HG03575 (cell line): ENCODE results near the gene RARRES2.
"Not testable (repeated sequence)": the region's sequence is repeated elsewhere in the genome, so short reads cannot be mapped to it uniquely, and the experiment has no call there.

Source experiments
- ATAC-seq: cut with Tn5 transposase; IDR thresholded peaks from one replicate; pipeline ENCODE4 v1.9.1; 2021; ENCODE audit not compliant: unreplicated experiment, insufficient number of reproducible peaks, low FRiP score; ENCODE audit errors: extremely low read depth

The RARRES2 gene

GRCh38 chr7:150325901-150326300 is 15.5 kb downstream of the RARRES2 start:
- ATAC-seq = no peak

DNA sequence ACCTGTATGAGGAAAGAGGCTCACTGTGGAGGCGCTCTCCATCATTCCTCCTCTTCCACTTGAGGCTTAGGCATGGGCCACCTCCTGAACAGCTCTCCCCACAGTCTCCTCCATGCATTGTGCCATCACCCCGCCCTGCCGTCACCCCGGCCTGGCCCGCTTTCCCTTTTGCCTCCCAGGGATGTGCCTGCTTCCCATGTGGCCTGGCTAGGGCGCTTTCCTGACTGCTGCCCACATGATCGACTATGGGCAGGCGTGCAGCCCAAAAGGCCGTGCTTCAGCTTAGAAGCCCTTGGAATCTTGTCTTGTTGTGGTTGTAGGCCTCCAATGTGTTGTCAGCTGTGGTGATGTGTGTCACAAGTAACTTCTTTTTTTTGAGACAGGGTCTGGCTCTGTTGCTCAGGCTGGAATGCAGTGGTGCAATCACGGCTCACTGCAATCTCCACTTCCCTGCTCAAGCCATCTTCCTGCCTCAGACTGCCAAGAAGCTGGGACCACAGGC is 16.3 kb downstream of the RARRES2 start:
- no peak for ATAC-seq

- no peak for ATAC-seq
Observed at GRCh38 chr7:150324373-150324961, 17.0 kb downstream of the RARRES2 start.

DNA sequence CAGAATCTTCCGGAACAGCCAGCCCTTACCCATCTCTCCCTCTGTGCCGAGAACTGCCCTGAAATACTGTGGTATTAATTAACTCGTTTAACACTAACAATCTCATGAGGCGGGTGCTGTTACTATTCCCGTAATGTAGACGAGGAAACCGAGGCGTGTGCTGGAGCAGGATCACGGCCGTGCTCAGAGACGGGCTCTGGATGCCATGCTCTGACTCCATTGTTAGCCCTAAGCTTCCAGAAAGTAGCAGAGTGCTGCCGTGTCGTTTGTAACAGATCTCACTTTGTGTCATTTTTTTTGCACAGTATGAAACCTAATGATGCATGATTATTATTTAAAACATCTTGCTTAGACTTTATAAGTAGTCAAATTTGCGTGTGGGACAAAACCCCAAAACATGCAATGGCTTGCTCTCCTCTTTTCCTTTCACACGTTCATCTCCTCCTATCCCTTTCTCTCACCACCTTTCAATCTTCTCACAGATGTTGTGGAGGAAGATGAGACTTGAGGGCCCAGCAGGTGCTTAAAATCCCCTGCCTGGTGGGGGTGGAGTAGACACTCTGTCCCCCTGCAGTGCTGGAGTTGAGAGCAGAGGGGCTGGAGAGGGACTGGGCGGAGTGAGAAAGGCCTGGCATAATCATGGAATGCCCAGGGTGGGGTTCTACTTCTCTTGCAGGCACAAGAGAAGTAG is 17.6 kb downstream of the RARRES2 start:
- no peak for ATAC-seq

- ATAC-seq = no peak
Observed at GRCh38 chr7:150322833-150323681, 18.4 kb downstream of the RARRES2 start, which contains the start of the genes ACTR3C and LRRC61. Gene ACTR3C, minus strand, starts transcription at chr7:150323545. Its CDS starts 28,249 bp downstream, at chr7:150295296. Gene LRRC61, plus strand, starts transcription at chr7:150323355. Its CDS starts 13,507 bp downstream, at chr7:150336862.

- ATAC-seq = no peak
Observed at GRCh38 chr7:150322114-150322832, 19.2 kb downstream of the RARRES2 start.

- ATAC-seq = no peak
Observed at GRCh38 chr7:150321788-150322113, 19.7 kb downstream of the RARRES2 start.

DNA sequence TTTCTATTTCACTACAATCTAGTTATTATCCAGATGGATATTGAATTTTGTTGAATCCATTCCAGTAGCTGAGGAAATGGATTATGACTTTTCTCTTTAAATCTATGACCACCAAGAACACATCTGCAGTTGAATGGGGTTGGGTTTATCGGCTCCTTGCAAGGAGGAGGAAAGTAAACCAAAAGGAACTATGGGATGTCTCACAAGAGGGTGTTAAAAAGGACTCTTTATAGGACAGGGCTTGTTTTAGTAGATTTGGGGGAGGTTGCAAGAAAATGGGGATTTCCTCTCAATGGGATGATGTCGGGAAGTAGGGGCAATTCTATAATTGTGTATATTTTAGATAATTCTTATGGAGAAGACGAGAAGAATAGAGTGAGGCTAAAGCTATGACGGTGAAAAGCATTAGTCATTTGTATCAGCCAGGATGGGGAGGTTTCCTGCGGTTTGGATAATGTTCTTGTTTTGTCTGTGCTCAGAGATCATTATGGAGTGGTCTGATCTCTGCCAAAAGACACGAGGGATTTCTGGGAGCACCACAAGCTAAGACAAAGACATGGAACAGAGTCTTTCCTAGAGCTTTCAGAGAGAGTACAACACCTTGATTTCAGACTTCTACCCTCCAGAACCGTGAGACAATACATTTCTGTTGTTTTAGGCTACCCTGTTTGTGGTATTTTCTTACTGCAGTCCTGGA is 23.5 kb downstream of the RARRES2 start:
- ATAC-seq = no peak

DNA sequence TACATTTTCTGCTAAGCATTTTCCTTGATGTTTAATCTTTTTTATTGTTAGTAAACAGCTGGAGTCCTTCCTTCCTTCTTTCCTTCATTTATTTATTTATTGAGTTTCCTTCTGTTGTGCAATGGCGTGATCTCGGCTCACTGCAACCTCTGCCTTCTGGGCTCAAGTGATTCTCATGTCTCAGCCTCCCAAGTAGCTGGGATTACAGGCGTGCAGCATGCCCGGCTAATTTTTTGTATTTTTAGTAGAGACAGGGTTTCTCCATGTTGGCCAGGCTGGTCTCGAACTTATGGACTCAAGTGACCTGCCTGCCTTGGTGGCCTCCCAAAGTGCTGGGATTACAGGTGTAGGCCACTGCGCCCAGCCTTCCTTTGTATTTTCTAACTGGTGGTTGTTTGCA is 24.4 kb downstream of the RARRES2 start:
- not testable (repeated sequence) for ATAC-seq

- no peak for ATAC-seq
Observed at GRCh38 chr7:150314639-150315239, 26.7 kb downstream of the RARRES2 start.

- ATAC-seq = no peak
Observed at GRCh38 chr7:150313870-150314269, 27.6 kb downstream of the RARRES2 start.

DNA sequence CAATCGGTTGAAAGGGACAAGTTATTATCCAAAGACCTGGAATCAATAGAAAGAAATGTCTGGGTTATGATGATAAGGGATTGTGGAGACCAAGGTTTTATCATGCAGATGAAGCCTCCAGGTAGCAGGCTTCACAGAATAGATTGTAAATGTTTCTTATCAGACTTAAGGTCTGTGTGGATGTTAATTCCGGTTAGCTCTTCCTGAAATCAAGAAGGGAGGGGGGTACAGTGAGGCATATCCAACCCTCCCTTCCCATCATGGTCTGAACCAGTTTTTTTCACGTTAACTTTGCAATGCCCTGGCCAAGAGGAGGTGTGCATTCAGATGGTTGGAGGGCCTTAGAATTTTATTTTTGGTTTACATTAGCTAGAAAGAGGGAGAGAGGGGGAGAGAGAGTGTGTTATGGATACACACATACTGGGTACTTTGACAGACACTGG is 28.0 kb downstream of the RARRES2 start:
- ATAC-seq = no peak

DNA sequence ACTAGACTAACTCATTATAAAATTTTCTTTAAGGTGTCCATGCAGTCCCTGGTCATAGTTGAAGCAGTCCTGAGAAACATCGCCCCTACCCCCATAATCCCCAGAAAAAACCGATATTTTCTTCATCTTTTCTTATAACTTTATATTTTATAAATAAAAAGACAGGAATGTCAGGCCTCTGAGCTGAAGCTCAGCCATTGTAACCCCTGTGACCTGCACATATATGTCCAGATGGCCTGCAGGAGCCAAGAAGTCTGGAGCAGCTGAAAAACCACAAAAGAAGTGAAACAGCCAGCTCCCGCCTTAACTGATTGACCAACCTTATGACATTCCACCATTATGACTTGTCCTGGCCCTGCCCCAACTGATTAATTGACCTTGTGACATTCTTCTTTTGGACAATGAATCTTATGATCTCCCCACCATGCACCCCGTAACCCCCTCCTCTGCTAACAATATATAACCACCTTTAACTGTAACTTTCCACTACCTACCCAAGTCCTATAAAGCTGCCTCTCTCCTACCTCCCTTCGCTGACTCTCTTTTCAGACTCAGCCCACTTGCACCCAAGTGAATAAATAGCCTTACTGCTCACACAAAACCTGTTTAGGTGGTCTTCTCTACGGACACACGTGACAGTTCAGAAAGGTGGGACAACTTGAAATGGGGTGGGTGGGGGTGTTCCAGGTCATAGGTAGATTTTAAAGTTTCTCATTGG is 28.6 kb downstream of the RARRES2 start:
- ATAC-seq = not testable (repeated sequence)

DNA sequence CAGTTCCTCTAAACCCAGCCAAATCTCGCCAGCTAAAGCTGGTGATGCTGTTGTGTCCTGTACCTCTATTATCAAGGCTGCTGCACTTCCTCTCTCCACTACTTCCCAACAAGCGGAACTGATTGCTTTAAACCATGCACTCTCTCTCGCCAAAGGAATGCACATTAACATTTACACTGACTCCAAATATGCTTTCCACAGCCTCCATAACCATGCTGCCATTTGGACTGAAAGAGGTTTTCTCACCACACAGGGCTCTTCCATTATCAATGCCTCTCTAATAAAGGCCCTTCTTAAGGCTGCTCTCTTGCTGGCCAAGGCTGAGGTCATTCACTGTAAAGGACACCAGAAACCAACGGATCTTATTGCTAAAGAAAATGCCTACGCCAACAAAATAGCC is 29.7 kb downstream of the RARRES2 start:
- no peak for ATAC-seq

DNA sequence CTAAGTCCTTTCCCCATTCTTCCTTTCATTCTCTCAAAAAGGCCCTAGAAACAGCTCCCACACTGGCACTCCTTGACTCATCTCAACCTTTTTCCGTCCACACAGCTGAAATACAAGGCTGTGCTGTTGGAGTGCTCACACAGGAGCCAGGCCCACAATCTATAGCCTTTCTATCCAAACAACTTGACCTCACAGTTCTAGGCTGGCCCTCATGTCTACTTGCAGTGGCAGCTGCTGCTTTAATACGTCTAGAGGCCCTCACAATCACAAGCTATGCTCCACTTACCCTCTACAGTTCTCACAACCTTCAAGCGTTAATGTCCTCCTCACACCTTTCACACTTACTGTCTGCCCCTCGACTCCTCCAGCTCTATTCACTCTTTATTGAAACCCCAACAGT is 30.3 kb downstream of the RARRES2 start:
- ATAC-seq = no peak

- ATAC-seq = no peak
Observed at GRCh38 chr7:150308575-150308974, 32.9 kb downstream of the RARRES2 start.

DNA sequence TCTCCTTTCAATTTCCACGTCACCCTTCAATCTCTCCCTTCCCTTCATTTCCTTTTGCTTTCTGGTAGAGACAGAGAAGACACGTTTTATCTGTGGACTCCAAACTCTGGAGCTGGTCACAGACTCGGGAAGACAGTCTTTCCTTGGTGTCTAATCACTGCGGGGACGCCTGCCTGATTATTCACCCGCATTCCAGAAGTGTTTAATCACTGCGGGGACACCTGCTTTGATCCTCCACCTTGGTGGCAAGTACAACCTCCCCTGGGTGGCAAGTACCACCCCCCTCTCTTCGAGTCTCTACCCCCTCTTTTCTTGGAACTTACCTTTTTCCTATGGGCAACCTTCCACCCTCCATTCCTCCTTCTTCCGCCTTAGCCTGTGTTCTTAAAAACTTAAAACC is 33.5 kb downstream of the RARRES2 start:
- ATAC-seq = no peak

- no peak for ATAC-seq
Observed at GRCh38 chr7:150307129-150307528, 34.3 kb downstream of the RARRES2 start.
